A673 (cell line): ENCODE data around the gene CIC.

ENCODE experiments used
- EZH2 ChIP-seq: fragments of 200-600 bp; sonication (generic); IDR thresholded peaks from 2 replicates; pipeline ENCODE4 v1.6.1; 2017; ENCODE audit warnings: borderline replicate concordance, low read depth, mild to moderate bottlenecking, mixed read lengths, antibody characterized with exemption, low read length; ENCODE audit not compliant: poor library complexity, severe bottlenecking
- TF ChIP-seq, protein P1 (sequence below): fragments of 300-800, 200-600 bp; sonication (generic); conservative IDR thresholded peaks from 2 replicates; pipeline ENCODE4 v1.5.1; 2017; ENCODE audit warnings: low read depth, mild to moderate bottlenecking, antibody characterized with exemption, low read length, moderate library complexity, mixed read lengths

DNA sequence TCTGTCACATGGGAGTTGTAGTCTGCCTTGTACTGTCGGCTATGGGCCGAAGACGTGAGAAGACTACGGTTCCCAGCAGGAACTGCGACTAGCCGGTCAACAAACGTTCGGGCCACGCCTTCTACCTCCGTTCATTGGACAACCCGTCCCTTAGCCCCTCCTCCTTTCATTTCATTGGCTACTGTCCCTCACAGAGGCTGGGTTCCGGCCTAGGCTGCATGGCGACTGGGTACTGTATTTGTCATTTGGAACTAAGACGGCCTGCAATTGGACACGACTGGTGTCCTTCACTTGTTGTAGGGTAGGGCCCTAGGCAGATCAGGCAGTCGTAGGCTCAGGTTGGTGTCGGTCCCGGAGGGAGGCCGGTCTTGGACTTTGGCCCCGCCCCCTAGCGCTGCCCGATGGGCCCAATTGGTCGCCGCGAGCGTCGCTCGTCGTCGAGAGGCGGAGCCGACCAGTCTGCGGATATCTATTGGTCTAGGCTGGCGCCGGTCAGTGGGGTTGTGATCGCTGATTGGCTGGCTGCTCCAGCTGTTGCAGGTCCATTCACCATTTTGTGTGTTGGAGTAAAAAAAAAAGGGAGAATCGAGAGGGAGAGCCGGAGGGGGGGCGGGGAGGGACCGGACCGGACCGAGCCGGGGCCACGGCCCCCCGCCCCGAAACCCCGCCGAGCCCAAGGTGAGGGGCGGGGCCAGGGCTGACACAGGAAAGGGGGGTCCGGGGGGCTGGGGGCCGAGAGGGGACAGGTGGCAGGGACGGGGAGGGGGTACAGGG lies at the start of gene CIC:
- TF ChIP-seq, protein P1, sequence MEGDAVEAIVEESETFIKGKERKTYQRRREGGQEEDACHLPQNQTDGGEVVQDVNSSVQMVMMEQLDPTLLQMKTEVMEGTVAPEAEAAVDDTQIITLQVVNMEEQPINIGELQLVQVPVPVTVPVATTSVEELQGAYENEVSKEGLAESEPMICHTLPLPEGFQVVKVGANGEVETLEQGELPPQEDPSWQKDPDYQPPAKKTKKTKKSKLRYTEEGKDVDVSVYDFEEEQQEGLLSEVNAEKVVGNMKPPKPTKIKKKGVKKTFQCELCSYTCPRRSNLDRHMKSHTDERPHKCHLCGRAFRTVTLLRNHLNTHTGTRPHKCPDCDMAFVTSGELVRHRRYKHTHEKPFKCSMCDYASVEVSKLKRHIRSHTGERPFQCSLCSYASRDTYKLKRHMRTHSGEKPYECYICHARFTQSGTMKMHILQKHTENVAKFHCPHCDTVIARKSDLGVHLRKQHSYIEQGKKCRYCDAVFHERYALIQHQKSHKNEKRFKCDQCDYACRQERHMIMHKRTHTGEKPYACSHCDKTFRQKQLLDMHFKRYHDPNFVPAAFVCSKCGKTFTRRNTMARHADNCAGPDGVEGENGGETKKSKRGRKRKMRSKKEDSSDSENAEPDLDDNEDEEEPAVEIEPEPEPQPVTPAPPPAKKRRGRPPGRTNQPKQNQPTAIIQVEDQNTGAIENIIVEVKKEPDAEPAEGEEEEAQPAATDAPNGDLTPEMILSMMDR: no peak
- no peak for TF ChIP-seq EZH2
